CD14-positive monocyte (primary cell): ENCODE data around the gene VAV2. TPM values are rescaled to one million over a fixed set of nuclear protein-coding genes. Genes with fewer than 3 reads are reported as not detected.

Experiments used
- DNase-seq, 3 donors: peaks; one replicate each; pipeline ENCODE4 v3.0.0-alpha.2; 2011 to 2022
- H2AFZ ChIP-seq: 2 replicates; pipeline ENCODE4 v1.6.0; 2012; ENCODE audit warnings: mild to moderate bottlenecking, low read depth, low read length, inconsistent platforms; ENCODE audit not compliant: insufficient read depth, poor library complexity, severe bottlenecking
- H3K27ac ChIP-seq, 2 donors: 1 replicate in 1 of 2; 2 replicates in 1 of 2; pipeline ENCODE4 v1.5.1; 2012 to 2013; ENCODE audit warnings: low read length in 2 of 2, control low read depth in 1 of 2, inconsistent platforms in 1 of 2, low read depth in 1 of 2, mild to moderate bottlenecking in 1 of 2
- H3K27me3 ChIP-seq, 2 donors: one replicate each; pipeline versions ENCODE4 v1.6.0 to v1.6.1; 2011 to 2013; ENCODE audit warnings: low read length in 2 of 2; ENCODE audit not compliant: control insufficient read depth in 2 of 2, insufficient read depth in 2 of 2
- H3K36me3 ChIP-seq, 2 donors: replicated peaks in 1 of 2; 1 replicate in 1 of 2; 2 replicates in 1 of 2; pipeline versions ENCODE4 v1.5.1 to v1.6.1; 2012 to 2013; ENCODE audit warnings: low read length in 2 of 2, control low read depth in 1 of 2, inconsistent platforms in 1 of 2, mild to moderate bottlenecking in 1 of 2; ENCODE audit not compliant: insufficient read depth in 2 of 2, control insufficient read depth in 1 of 2
- H3K4me1 ChIP-seq, 2 donors: 1 replicate in 1 of 2; 2 replicates in 1 of 2; pipeline versions ENCODE4 v1.5.1 to v1.6.1; 2012 to 2013; ENCODE audit warnings: low read length in 2 of 2, control low read depth in 1 of 2, inconsistent platforms in 1 of 2, mild to moderate bottlenecking in 1 of 2, moderate library complexity in 1 of 2; ENCODE audit not compliant: insufficient read depth in 2 of 2, control insufficient read depth in 1 of 2
- H3K4me2 ChIP-seq: replicated peaks from 2 replicates; pipeline ENCODE3; 2012; ENCODE audit warnings: low read length, moderate library complexity, mild to moderate bottlenecking; ENCODE audit not compliant: poor library complexity, severe bottlenecking; ENCODE audit errors: extremely low read depth
- H3K4me3 ChIP-seq, 3 experiments: fragments of 200-600 bp in 1 of 3; sonication (generic) in 1 of 3; replicated peaks in 1 of 3; 1 replicate in 2 of 3; 2 replicates in 1 of 3; pipeline ENCODE4 v1.5.1; 2011 to 2013; ENCODE audit warnings: low read length in 3 of 3, mild to moderate bottlenecking in 3 of 3, control low read depth in 2 of 3, low read depth in 2 of 3, inconsistent platforms in 1 of 3, moderate library complexity in 1 of 3
- H3K79me2 ChIP-seq: 2 replicates; pipeline ENCODE4 v1.6.0; 2012; ENCODE audit warnings: mild to moderate bottlenecking, control low read depth, inconsistent platforms, low read length, moderate library complexity; ENCODE audit not compliant: insufficient read depth
- H3K9ac ChIP-seq: 2 replicates; pipeline ENCODE4 v1.6.0; 2017; ENCODE audit warnings: low read length, mild to moderate bottlenecking; ENCODE audit not compliant: insufficient read depth, poor library complexity, severe bottlenecking
- H3K9me3 ChIP-seq, 2 donors: replicated peaks in 1 of 2; 1 replicate in 1 of 2; 2 replicates in 1 of 2; pipeline versions ENCODE4 v1.5.1 to v1.6.1; 2012 to 2013; ENCODE audit warnings: low read length in 2 of 2, control low read depth in 1 of 2; ENCODE audit not compliant: control insufficient read depth in 1 of 2, insufficient read depth in 1 of 2
- H4K20me1 ChIP-seq: 2 replicates; pipeline ENCODE4 v1.6.0; 2012; ENCODE audit warnings: mild to moderate bottlenecking, low read length, control low read depth, moderate library complexity; ENCODE audit not compliant: insufficient read depth
- H3K27ac Mint-ChIP-seq, 7 donors: one replicate each; pipeline ENCODE4 v1.8.0; 2020; ENCODE audit warnings: mild to moderate bottlenecking in 7 of 7, mixed read lengths in 7 of 7, moderate library complexity in 6 of 7, inconsistent platforms in 2 of 7
- H3K27me3 Mint-ChIP-seq, 3 donors: one replicate each; pipeline ENCODE4 v1.8.0; 2021 to 2022; ENCODE audit warnings: low read depth in 3 of 3, mild to moderate bottlenecking in 3 of 3, mixed read lengths in 3 of 3, moderate library complexity in 3 of 3, inconsistent platforms in 1 of 3
- H3K36me3 Mint-ChIP-seq, 2 donors: one replicate each; pipeline ENCODE4 v1.8.0; 2020; ENCODE audit warnings: mixed read lengths in 2 of 2, inconsistent platforms in 1 of 2, mild to moderate bottlenecking in 1 of 2
- H3K4me1 Mint-ChIP-seq: one replicate; pipeline ENCODE4 v1.8.0; 2020; ENCODE audit warnings: mild to moderate bottlenecking, mixed read lengths
- H3K4me3 Mint-ChIP-seq, 2 donors: one replicate each; pipeline ENCODE4 v1.8.0; 2020; ENCODE audit warnings: mild to moderate bottlenecking in 2 of 2, mixed read lengths in 2 of 2, moderate library complexity in 1 of 2
- H3K9me3 Mint-ChIP-seq, 7 donors: one replicate each; pipeline ENCODE4 v1.8.0; 2020 to 2022; ENCODE audit warnings: mixed read lengths in 7 of 7, mild to moderate bottlenecking in 6 of 7, moderate library complexity in 6 of 7, inconsistent platforms in 2 of 7
- CTCF ChIP-seq: fragments of 200-600 bp; IDR thresholded peaks from one replicate; pipeline ENCODE4 v1.8.0; 2022; ENCODE audit warnings: antibody characterized with exemption, mild to moderate bottlenecking
- WGBS: methylation state at CpG from one replicate; pipeline ENCODE4 v1.1.5; 2013; ENCODE audit warnings: missing lambda C conversion rate; ENCODE audit not compliant: insufficient coverage; 5-methylcytosine and 5-hydroxymethylcytosine counted together
- intact Hi-C, 2 donors: fragments of 100-400 bp; cut with micrococcal nuclease; formaldehyde crosslinking; loops; one replicate each; pipeline versions ENCODE4 v1.15.0 to v1.15.1; 2023
- polyA plus RNA-seq, 3 donors: library from polyadenylated mRNA; depleted of rRNA in 1 of 3; unstranded in 2 of 3; stranded (reverse) in 1 of 3; fragments of 300-500 nt in 2 of 3; fragments of >200 nt in 1 of 3; fragmentation: Illumina TruSeq in 2 of 3; gene quantifications; 1 replicate in 2 of 3; 2 replicates in 1 of 3; pipeline ENCODE4 v1.2.3, GENCODE V29; 2012 to 2021

VAV2 gene
- polyA plus RNA-seq, 3 donors: 2.3 to 13.6 (median 2.3) TPM

GRCh38 chr9:133741716-133742115 is 250.4 kb downstream of the VAV2 start:
- intact Hi-C loops: no loop called here
- TF ChIP-seq CTCF: no peak
- Histone ChIP-seq H4K20me1 (no peaks in the 10 kb centered on the region), H2AFZ (no peak overlapping the region), H3K9ac (no peak overlapping the region), H3K9me3 (no peaks in the 10 kb centered on the region), H3K4me1 (peaks cover 6 to 8% of the 10 kb centered on the region in 2 donors), H3K4me3 (no peak overlapping the region), H3K27ac (no peak overlapping the region), H3K36me3 (no peaks in the 10 kb centered on the region), H3K79me2 (no peaks in the 10 kb centered on the region), H3K27me3 (no peaks in the 10 kb centered on the region), H3K4me2 (no peak overlapping the region)
- WGBS: 98% methylated on average over 10 of the region's 14 CpGs
- H3K27me3 Mint-ChIP-seq: peaks cover 5 to 10% (median 5%) of the 10 kb centered on the region in 3 donors
- peaks cover 0 to 2% (median 0%) of the 10 kb centered on the region in 7 donors for H3K9me3 Mint-ChIP-seq
- peaks cover 7% of the 10 kb centered on the region for H3K4me1 Mint-ChIP-seq
- H3K36me3 Mint-ChIP-seq: no peaks in the 10 kb centered on the region
- peak overlapping the region in 1 of 2 donors; percentile 16 for H3K4me3 Mint-ChIP-seq
- DNase-seq: no peak
- no peak overlapping the region for H3K27ac Mint-ChIP-seq

- Histone ChIP-seq H3K27ac (no peak overlapping the region), H3K4me1 (peaks cover 6 to 8% of the 10 kb centered on the region in 2 donors), H3K4me2 (no peak overlapping the region), H3K79me2 (no peaks in the 10 kb centered on the region), H3K36me3 (no peaks in the 10 kb centered on the region), H4K20me1 (no peaks in the 10 kb centered on the region), H3K27me3 (no peaks in the 10 kb centered on the region), H3K9ac (no peak overlapping the region), H3K9me3 (no peaks in the 10 kb centered on the region), H3K4me3 (no peak overlapping the region), H2AFZ (no peak overlapping the region)
- Mint-ChIP-seq H3K27me3 (peaks cover 5 to 7% (median 5%) of the 10 kb centered on the region in 3 donors), H3K4me1 (peaks cover 7% of the 10 kb centered on the region), H3K9me3 (peaks cover 0 to 2% (median 0%) of the 10 kb centered on the region in 7 donors), H3K36me3 (no peaks in the 10 kb centered on the region), H3K27ac (no peak overlapping the region), H3K4me3 (no peak overlapping the region)
- 90% methylated on average over 2 of the region's 8 CpGs for WGBS
- intact Hi-C loops: no loop called here
- no peak for TF ChIP-seq CTCF
- no peak for DNase-seq
Measured at GRCh38 chr9:133740911-133741310, 251.2 kb downstream of the VAV2 start.
